Fibroblast of lung (primary cell): ENCODE results near the gene ATP8A2. TPM values are rescaled to one million over a fixed set of nuclear protein-coding genes. Genes with fewer than 3 reads are reported as not detected.

Source experiments
- DNase-seq, 2 donors: peaks; one replicate each; pipeline versions ENCODE4 v3.0.0 to v3.0.0-alpha.2; 2010; ENCODE audit warnings: low read depth in 2 of 2
- H2AFZ ChIP-seq: 2 replicates; pipeline ENCODE4 v1.5.1; 2012; ENCODE audit warnings: low read length, control low read depth, inconsistent platforms
- H3K27ac ChIP-seq: 2 replicates; pipeline ENCODE4 v1.5.1; 2011; ENCODE audit warnings: low read length, control low read depth; ENCODE audit not compliant: insufficient read depth
- H3K27me3 ChIP-seq: 2 replicates; pipeline ENCODE4 v1.5.1; 2011; ENCODE audit warnings: mild to moderate bottlenecking, low read length; ENCODE audit not compliant: control insufficient read depth, insufficient read depth
- H3K36me3 ChIP-seq: 2 replicates; pipeline ENCODE4 v1.5.1; 2011; ENCODE audit warnings: low read length; ENCODE audit not compliant: control insufficient read depth, insufficient read depth
- H3K4me1 ChIP-seq: 2 replicates; pipeline ENCODE4 v1.5.1; 2011; ENCODE audit warnings: low read length; ENCODE audit not compliant: control insufficient read depth, insufficient read depth; ENCODE audit errors: extremely low read depth
- H3K4me2 ChIP-seq: 2 replicates; pipeline ENCODE4 v1.5.1; 2011; ENCODE audit warnings: low read length, control low read depth; ENCODE audit not compliant: insufficient read depth; ENCODE audit errors: extremely low read depth
- H3K4me3 ChIP-seq, 4 experiments: fragments of 200-600 bp in 1 of 4; sonication (generic) in 1 of 4; replicated peaks in 1 of 4; 2 replicates each; pipeline ENCODE4 v1.5.1; 2011 to 2016; ENCODE audit warnings: low read length in 4 of 4, low read depth in 3 of 4, mild to moderate bottlenecking in 3 of 4, control low read depth in 2 of 4, inconsistent platforms in 1 of 4, mixed read lengths in 1 of 4; ENCODE audit not compliant: insufficient read depth in 1 of 4; ENCODE audit errors: control extremely low read depth in 1 of 4
- H3K79me2 ChIP-seq: 2 replicates; pipeline ENCODE4 v1.5.1; 2012; ENCODE audit warnings: mild to moderate bottlenecking, low read length, inconsistent platforms; ENCODE audit not compliant: control insufficient read depth, insufficient read depth
- H3K9ac ChIP-seq: 2 replicates; pipeline ENCODE4 v1.5.1; 2011; ENCODE audit warnings: mild to moderate bottlenecking, low read length, control low read depth; ENCODE audit not compliant: insufficient read depth
- H3K9me3 ChIP-seq: 2 replicates; pipeline ENCODE4 v1.5.1; 2012; ENCODE audit warnings: low read depth, low read length; ENCODE audit not compliant: control insufficient read depth, insufficient read depth
- H4K20me1 ChIP-seq: 2 replicates; pipeline ENCODE4 v1.5.1; 2011; ENCODE audit warnings: low read length; ENCODE audit not compliant: control insufficient read depth, insufficient read depth; ENCODE audit errors: extremely low read depth
- EZH2 ChIP-seq: IDR thresholded peaks from 2 replicates; pipeline ENCODE4 v1.5.1; 2012; ENCODE audit warnings: low read length, control low read depth, mild to moderate bottlenecking; ENCODE audit errors: missing control alignments
- polyA plus RNA-seq, 2 donors: library from polyadenylated mRNA; depleted of rRNA in 1 of 2; stranded (reverse) in 1 of 2; unstranded in 1 of 2; fragments of >200 nt; gene quantifications; 2 replicates each; pipeline ENCODE4 v1.2.1, GENCODE V29; 2011 to 2012; ENCODE audit warnings: missing spikeins in 1 of 2
- total RNA-seq: library from RNA; depleted of rRNA; stranded (reverse); fragments of >200 nt; gene quantifications from 2 replicates; pipeline ENCODE4 v1.2.1, GENCODE V29; 2014
- TF ChIP-seq, protein P1 (sequence below), 2 donors: IDR thresholded peaks in 1 of 2; conservative IDR thresholded peaks in 1 of 2; 1 replicate in 1 of 2; 2 replicates in 1 of 2; pipeline ENCODE4 v1.5.1; 2011 to 2012; ENCODE audit warnings: low read length in 2 of 2, control low read depth in 1 of 2, inconsistent platforms in 1 of 2, low read depth in 1 of 2, mild to moderate bottlenecking in 1 of 2

Gene ATP8A2
- total and polyA plus RNA-seq, 2 donors (not counting 1 experiment from before 2014, with no cell fraction given): under 0.01 to 0.01 TPM

DNA sequence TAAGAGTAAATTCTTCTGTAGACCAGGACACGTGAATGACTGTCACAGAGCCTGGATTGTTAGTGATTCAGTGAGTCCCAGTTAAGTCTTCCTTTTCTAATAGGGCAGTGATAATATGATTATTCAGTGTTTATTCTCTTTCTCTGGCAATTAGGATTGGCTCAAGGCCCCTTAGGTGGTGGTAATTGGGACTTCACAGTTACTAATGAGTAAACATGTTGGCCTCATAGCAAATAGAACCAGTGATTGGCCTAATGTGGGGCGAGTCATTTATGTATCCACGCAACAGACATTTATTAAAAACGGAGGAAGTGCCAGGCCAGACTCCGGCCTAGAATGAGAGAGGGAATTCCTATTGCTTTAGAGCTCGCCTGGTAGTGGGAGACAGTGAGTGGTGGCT lies 607.6 kb downstream of the ATP8A2 start:
- Histone ChIP-seq H3K9me3 (no peaks in the 10 kb centered on the region), H3K27me3 (no peaks in the 10 kb centered on the region), H4K20me1 (no peaks in the 10 kb centered on the region), H3K4me1 (no peaks in the 10 kb centered on the region), H3K9ac (no peak overlapping the region), H3K4me2 (no peak overlapping the region), H3K4me3 (no peak overlapping the region), H3K36me3 (no peaks in the 10 kb centered on the region), H2AFZ (no peak overlapping the region), H3K79me2 (no peaks in the 10 kb centered on the region), H3K27ac (no peak overlapping the region)
- DNase-seq: no peak
- TF ChIP-seq, protein P1, sequence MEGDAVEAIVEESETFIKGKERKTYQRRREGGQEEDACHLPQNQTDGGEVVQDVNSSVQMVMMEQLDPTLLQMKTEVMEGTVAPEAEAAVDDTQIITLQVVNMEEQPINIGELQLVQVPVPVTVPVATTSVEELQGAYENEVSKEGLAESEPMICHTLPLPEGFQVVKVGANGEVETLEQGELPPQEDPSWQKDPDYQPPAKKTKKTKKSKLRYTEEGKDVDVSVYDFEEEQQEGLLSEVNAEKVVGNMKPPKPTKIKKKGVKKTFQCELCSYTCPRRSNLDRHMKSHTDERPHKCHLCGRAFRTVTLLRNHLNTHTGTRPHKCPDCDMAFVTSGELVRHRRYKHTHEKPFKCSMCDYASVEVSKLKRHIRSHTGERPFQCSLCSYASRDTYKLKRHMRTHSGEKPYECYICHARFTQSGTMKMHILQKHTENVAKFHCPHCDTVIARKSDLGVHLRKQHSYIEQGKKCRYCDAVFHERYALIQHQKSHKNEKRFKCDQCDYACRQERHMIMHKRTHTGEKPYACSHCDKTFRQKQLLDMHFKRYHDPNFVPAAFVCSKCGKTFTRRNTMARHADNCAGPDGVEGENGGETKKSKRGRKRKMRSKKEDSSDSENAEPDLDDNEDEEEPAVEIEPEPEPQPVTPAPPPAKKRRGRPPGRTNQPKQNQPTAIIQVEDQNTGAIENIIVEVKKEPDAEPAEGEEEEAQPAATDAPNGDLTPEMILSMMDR (conservative IDR thresholded peaks at IDR 0.05 in 1 of 2, IDR thresholded peaks at IDR 0.05 in 1 of 2; ENCODE audit: low read depth in 1 of 2, low read length in 2 of 2): no peak
- TF ChIP-seq EZH2: no peak

DNA sequence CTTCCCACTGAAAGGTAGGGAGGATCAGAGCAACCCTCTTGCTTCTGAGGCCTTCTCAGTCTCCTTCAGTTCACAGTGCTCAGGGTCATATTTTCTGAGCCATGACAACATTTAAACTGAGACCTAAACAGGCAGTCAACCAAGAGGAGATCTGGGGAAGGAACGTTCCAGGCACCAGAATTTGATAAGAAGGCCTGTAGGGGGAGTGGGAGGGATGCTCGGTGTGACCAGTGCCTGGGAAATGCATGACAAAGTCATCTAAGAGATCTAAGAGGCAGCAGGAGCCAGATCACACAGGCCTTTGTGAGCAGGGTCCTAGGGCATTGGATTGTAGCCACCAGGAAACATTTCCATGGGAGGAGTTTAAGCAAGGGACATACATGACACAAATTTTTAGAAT lies 608.5 kb downstream of the ATP8A2 start:
- Histone ChIP-seq H3K4me3 (no peak overlapping the region), H3K9ac (no peak overlapping the region), H3K4me2 (no peak overlapping the region), H3K27ac (no peak overlapping the region), H3K36me3 (no peaks in the 10 kb centered on the region), H2AFZ (no peak overlapping the region), H3K27me3 (no peaks in the 10 kb centered on the region), H4K20me1 (no peaks in the 10 kb centered on the region), H3K4me1 (no peaks in the 10 kb centered on the region), H3K79me2 (no peaks in the 10 kb centered on the region), H3K9me3 (no peaks in the 10 kb centered on the region)
- DNase-seq: peak; percentile 10 to 13
- TF ChIP-seq, protein P1 (conservative IDR thresholded peaks at IDR 0.05 in 1 of 2, IDR thresholded peaks at IDR 0.05 in 1 of 2; ENCODE audit: low read depth in 1 of 2, low read length in 2 of 2): peak in 1 of 2 donors; percentile 42
- TF ChIP-seq EZH2: no peak

DNA sequence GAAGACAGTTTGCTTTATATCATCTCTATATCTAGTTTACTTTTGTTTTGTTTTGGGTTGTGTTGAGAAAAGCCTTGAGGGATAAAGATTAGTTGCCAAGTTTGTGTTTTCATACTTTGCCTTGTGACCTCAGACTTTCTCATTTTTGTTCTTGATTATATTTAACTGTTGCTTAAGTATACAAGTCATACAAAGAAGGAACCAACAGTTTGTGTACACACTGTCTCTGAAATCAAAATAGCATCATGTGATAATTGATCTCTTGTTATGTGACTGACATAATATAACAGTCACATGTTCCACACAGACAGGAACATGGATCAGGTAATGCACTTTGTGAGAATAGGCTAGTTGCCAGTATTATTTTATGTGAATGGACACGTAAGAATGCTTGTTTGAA lies 609.3 kb downstream of the ATP8A2 start:
- no peak overlapping the region for H2AFZ ChIP-seq
- DNase-seq: no peak
- H3K36me3 ChIP-seq: no peaks in the 10 kb centered on the region
- no peaks in the 10 kb centered on the region for H3K9me3 ChIP-seq
- no peaks in the 10 kb centered on the region for H3K4me1 ChIP-seq
- TF ChIP-seq EZH2: no peak
- TF ChIP-seq, protein P1 (conservative IDR thresholded peaks at IDR 0.05 in 1 of 2, IDR thresholded peaks at IDR 0.05 in 1 of 2; ENCODE audit: low read depth in 1 of 2, low read length in 2 of 2): no peak
- H3K4me2 ChIP-seq: no peak overlapping the region
- no peaks in the 10 kb centered on the region for H4K20me1 ChIP-seq
- no peak overlapping the region for H3K27ac ChIP-seq
- no peak overlapping the region for H3K4me3 ChIP-seq
- no peaks in the 10 kb centered on the region for H3K79me2 ChIP-seq
- no peak overlapping the region for H3K9ac ChIP-seq
- H3K27me3 ChIP-seq: no peaks in the 10 kb centered on the region
